GM19455 (cell line): Measurements from ENCODE around the gene ERLIN1.

Experiments used
- ATAC-seq: cut with Tn5 transposase; IDR thresholded peaks from one replicate; pipeline ENCODE4 v1.9.1; 2021; ENCODE audit not compliant: unreplicated experiment

Gene ERLIN1

DNA sequence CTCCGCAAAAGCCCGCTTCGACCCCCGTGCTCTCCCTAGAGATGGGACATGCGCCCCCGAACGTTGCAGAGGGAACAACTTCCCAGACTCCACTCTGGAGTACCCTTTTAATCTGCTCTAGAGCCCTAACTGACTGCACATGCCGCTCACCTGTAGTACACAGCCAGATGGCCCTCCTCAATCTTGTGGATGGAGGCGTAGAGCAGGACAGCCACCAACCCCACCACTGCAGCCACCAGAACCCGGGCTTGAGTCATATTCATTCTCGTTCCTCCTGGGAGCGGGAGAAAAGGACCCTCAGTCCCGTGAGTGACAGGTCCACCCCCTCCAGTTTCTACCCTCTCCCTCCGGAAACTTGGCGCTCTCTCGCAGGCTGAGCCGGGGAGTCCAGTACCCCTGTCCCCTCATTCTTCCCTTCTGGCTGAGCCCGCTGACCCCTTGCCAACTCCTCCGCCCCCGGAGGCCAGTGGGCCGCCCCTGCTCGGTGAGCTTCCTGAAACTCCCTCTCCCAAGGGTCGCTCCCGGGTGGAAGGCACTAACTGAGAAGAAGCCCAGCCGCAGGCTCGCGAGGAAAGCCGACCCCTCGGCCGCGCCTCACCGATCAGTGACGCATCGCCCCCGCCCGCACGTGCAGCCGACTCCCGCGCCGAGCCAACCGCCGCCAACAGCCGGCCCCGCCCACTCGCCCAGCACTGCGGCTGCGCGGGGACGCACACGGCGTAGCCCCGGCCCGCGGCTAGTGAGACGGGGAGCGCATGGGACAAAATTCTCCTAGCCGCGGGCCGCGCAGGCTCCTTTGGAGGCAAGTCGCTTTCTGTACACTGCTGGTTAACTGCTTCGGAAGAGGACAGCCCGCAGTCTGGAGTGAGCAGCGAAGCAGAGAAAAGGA, at the start of gene ERLIN1:
TSS of gene ERLIN1 (minus strand) at position 666 of the 889 bp plus-strand sequence. CDS start at position 263, 403 bp downstream.
- ATAC-seq = peak; percentile 86

DNA sequence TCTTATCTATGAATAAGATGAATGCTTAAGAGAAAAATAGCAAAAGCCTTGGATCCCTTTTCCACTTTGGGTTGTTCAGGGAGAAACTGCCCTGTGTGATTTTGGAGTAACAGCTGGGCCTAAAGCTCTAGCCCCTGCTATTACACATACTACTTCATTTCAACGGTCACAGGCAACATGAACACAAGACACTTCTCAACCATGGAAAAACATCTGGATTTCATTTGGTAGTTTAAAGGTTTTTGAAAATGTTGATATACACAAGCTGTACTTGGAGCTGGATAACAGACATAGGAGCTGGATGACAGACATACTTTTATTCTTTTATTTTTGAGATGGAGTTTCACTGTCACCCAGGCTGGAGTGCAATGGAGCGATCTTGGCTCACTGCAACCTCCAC, 46.3 kb upstream of the ERLIN1 start:
- ATAC-seq = no peak

DNA sequence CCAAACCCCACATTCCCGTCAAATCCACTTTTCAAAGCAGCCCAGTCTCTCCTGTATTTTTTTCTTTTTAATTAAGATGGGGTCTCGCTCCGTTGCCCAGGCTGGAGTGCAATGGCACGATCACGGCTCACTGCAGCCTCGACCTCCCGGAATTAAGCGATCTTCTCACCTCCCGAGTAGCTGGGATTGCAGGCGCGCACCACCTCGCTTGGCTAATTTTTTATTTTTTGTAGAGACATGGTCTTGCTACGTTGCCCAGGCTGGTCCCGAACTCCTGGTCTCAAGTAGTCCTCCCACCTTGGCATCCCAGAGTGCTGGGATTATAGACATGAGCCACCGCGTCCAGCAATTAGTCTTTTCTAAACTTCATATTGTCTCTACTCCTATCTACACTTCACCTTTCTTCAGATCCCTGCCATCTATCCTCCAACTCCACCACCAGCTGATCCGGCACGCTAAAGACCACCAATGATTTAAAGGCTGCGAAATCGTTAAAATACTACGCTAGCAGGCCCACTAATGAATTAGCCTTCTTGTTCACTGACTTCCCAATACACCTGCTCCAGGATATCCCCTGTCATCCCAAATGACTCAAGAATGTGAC, 44.1 kb upstream of the ERLIN1 start:
- ATAC-seq = no peak

DNA sequence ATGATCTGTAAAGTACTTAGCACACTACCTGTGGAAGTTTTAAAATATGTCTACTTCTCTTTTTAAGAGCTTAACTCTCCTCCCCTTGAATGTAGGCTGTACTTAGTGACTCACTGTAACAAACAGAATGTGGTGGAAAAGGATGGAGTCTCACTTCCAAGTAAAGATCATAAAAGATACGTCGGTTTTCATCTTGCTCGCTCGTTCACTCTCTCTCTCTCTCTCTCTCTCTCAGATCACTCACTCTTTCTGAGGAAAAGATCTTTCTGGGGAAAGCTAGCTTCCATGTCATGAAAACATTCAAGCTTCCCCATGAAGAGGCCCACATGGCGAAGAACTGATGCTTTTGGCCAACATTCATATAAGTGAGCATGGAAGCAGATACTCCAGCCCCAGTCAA, 38.0 kb upstream of the ERLIN1 start:
- ATAC-seq = no peak

DNA sequence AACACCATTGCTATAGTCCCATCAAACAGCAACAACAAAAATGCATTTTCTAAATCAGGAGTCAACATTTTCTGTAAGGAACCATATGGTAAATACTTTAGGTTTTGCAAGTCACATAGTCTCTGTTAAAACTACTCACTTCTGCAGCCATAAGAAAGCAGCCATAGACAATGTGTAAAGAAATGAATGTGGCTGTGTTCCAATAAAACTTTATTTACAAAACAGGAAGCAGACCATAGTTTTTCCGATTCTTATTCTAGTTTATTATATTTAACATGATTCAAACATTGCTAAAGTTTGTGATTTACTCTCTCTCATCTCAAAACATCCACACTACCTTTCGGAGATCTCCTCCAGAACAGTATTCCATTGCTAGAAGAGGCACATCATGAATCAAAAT, 36.7 kb upstream of the ERLIN1 start:
- ATAC-seq = no peak

DNA sequence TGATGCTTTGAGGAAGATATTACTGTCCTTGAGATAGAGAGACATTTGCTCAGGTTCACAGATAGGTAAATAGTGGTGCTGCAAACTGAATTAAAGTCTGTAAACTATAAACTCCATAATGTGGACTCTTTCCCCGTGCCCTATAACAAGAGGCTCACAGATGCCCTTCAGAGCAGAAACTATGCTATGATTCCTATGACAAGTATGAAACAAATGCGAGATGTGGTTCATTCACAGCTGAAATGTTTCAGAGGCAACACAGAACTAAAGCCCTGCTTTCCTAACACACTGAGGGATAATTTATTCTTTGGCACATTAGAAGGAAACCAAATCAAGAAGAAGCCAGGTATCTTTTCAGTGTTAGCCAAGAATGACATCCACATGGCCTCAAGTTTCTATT, 30.2 kb upstream of the ERLIN1 start:
- ATAC-seq = no peak

DNA sequence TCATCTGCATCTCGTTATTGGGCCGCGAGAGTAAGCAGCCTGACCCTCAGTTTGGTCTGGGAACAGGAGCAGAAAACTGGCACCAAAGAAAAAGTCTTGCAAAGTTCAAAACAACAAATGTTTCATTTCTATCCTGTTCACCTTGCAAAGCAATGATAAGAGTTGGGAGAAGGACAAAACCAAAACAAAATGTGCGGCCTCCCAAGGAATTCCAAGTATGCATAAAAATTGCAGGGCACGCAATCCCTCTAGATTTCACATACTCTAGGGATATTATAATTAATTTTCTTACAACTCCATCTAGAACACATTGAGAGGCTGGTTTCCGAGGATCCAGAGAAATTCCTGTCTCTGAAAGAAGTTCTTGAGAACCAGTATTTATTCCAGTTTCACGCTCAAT, 23.5 kb upstream of the ERLIN1 start:
- no peak for ATAC-seq

DNA sequence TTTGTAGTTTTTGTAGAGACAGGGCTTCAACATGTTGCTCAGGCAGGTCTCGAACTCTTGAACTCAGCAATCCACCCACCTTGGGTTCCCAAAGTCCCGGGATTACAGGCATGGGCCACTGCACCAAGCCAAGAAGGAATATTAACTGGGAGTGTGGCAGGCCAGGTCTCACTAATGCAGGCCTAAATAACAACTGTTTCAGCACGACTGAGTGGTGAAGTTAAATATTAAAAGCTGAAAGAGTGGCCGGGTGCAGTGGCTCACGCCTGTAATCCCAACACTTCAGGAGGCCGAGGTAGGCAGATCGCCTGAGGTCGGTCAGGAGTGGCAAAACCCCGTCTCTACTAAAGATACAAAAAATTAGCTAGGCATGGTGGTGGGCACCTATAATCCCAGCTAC, 22.4 kb upstream of the ERLIN1 start:
- no peak for ATAC-seq

DNA sequence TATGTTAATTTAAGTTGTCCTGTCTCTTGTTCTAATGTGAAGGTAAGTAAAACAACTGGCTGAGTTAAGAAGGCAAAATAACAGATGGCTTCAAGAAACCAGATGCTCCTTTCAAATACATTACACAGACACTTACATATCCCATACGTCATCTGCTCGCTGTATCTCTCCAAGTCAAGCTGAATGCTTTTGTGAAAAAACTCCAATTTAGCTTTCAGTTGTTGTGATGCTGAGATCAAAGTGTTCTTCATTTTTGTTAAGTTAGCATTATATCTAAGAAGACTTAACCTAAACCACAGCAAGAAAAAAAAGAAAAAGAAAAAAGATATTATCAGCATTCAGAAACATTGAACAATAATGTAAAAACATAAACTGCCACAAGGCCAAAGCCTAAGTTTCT, 18.5 kb upstream of the ERLIN1 start:
- ATAC-seq = no peak

DNA sequence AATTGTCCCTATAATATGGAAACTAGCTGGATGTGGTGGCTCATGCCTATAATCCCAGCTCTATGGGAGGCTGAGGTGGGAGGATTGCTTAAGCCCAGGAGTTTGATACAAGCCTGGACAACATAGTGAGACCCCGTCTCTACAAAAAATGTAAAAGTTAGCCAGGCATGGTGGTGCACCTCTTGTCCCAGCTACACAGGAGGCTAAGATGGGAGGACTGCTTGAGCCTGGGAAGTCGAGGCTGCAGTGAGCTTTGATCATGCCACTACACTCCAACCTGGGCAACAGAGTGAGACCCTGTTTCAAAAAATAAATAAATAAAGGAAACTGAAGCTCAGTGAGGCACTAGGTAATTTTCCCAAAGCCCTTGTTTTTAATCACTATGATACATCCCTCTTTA, 15.7 kb upstream of the ERLIN1 start:
- no peak for ATAC-seq

DNA sequence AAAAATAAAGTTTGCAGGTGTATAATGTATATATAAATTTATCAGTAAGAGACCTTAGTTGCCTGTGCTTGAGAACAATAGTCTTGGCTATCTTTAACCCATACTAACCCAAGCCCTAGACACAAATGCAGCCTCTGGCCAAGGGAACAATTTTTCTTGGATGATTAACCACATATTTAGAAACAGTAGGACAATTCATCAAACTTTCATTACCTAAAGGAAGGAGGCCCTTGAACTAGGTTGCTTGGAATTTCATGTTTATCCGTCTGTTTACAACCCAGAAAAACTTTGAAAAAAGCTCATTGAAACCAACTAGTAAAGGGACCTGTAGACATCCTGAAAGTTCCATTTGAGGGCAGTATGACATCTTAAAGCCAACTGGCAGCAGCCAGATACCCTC, 8.9 kb upstream of the ERLIN1 start:
- ATAC-seq = no peak

DNA sequence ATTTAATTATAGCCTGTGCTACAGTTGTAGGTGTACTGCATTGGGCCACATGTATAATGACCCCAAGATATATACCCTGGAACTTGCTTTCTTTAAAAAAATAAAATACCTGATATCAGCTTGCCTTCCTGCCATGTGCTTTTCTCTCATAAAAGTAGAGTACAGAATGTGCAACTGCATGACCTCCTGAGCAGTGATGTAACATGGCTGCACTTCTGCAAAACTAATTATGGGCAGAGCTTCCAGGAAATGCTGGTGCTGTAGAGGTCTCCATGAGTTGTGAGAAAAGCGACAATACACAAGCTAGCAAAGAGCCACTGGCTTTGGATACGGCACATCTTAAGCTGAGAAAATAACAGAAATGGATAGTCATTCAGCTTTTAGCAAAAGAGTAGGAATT, 6.5 kb upstream of the ERLIN1 start:
- no peak for ATAC-seq

DNA sequence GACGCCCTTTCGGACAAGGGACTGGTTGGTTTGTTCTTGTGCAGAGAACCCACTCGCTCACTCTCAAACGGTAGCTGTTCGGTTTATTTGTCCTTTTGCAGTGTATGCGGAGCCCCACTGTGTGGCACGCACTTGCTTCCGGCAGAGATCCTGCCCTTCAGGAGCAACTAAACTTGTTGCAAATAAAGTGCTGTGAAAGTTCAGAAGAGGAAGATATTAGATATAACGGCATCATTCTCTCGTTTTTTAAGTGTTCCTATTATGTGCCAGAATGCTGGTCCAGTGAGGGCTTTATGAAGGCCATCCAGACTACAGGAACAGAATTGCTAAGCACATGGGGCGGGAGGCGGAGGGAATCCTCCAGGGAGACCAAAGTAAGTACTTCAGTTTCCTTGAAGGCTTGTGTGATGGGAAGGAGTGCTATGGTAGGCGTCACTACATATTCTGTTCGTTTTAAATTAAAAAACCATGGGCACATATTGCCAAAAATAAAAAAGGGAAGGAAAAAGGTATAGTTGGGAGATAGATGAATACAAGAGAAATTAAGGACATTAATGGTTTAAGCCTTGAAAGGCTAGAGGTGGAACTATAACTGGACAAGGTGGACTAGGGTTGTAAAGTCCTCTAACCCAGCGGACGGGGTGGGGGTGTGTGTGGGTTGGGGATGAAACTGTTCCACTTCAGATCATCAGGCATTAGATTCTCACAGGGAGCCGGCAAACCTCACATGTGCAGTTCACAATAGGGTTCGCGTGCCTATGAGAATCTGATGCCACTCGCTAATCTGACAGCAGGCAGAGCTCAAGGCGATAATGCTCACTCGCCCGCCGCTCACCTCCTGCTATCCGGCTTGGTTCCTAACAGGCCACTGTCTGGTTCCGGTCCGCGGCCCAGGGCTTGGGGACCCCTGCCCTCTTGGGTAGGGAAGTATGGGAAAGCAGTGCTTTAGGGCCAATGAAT, 704 bp upstream of the ERLIN1 start:
- ATAC-seq = peak; percentile 56

DNA sequence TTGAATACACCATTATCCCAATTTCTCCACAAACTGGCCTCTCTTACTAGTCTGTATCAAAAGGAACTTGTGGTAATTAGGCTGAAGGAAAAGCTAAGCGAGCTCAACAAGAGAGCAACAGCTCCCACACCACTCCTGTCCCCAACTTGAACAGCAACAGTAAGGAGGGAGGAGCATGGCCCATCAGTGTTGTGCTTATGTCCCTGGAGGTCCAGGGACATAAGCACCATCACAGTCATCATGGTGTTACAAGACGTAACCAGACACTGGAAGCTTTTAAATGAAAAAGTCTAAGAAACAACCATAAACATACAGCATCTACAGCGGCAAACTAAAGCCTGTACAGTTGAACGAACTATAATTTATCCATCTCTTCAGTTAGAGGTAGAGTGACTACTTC, 989 bp downstream of the ERLIN1 start:
- no peak for ATAC-seq

DNA sequence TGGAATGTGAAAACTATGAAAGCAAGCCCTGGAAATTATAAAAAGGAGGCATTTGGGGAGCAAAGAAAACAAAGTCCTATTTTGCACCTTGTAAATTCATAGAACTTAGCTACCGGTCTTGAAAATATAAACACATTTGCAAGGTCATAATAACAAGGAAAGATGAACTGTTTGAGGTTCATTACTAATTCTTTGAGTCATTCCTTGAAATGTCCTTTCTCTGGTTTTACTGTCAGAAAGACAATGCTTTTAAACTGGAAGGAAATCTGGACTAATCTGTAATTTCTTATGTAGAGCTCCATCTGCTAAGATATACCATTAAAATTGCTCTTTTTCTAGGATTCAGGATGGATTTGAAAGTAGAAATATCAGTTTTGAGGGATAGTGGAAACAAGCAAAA, 1.4 kb downstream of the ERLIN1 start:
- no peak for ATAC-seq

DNA sequence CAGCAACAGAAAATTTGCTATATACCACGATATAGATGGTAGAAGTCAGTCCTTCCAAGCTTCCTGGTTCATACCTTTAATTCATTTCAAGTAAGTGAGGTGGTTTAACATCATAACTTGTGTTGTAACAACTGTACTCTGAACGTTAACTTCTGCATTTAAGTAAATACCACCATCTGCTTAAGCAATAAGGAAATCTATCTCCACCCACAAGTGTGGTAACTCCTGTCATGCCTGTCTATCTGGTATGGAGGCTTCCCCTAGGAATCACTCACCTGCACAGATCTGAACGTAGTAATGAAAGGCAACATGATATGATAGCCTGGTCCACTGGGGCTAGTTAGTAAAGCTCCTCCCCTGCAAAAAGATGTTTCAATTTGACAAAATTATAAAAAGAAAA, 2.3 kb downstream of the ERLIN1 start:
- ATAC-seq = no peak

DNA sequence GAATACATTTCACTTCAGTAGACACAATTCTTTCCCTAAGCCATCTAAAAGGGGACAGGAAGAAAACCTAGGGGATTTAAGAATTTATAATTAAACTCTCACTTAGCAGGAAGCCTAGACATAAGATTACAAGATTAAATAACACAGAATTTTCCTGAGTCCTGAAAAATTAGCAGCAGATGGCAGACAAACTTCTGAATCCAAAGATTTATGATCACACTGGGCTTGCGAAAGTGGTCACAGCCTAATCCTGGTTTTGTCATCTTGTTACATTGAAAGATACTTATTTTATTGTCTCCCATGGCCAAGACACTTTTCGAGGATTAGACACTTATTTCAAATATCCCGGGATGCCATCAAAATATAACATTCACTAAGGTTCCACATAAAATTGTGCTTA, 2.9 kb downstream of the ERLIN1 start:
- ATAC-seq = no peak

DNA sequence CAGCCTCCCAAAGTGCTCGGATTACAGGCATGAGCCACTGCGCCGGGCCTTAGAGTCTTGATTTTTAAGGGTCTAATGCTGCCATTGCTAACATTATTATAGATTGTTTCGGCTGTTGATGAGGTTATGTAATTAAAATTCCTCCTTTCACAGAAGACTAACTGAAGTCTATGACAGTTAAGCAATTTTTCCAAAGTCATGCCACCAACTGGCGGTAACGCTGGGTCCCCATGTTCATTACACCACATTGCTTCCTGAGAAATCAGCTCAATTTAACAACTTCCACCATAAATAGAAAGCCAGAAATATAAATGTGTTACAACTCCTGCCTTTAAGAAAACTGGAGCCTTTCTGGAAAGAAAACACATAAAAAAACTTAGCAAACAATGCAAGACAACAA, 3.5 kb downstream of the ERLIN1 start:
- no peak for ATAC-seq

DNA sequence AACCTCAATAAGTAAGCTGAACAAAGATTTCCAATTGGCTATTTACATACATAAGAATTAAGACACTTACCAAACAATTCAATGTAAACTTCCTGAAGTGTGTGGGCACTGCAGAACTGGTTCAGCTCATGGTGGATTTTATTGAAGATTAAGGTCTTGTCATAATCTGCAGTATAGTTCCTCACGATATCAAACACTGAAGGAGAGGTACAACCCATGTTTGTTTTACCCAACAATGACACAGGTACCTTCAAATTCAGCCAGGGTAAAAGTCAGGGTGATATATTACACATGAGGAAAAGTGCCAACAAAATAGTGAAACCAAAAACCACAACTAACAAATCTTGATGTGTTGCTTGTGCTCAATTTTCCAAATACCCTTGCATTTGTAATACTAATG, 10.0 kb downstream of the ERLIN1 start:
- no peak for ATAC-seq

DNA sequence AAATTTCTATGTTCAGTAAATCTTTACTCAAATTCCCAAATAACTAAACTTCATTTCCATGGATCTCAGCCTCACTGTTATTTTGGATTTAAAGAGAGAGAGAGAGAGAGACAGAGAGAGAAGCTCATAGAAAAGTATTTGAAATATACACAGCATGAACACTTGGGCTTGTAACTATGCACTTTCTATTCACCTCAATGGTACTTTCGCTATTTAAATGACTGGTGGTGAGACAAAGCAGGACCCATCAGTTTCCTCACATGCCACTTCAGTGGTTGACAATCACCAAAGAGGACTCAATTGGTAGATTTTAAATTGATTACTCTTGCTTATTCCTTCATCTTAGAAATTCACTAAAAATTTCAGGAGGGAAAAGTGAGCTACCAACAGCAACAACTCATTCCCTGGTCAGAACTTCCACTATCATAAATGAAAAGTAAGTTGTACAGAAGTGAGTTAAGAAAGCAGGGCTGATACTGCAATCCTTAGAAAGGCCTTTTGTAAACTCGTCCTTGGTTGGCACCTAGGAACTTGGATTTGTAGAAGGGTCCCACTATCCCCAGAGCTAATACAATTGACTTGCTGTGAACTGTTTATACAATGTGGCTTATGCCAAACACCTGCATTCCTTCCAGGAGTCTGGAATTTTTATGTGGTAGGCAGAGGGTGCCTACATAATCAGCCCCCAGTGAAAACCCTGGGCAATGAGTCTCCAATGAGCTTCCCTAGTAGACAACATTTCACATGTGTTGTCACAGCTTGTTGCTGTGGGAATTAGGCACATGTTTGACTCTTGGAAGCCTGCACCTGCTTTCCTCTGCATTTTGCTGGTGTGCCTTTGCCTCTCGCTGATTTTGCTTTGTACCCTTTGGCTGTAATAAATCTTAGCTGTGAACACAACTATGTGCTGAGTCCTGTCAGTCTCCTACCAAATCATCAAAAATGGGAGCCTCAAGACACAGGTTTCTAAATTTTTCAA, 10.8 kb downstream of the ERLIN1 start:
- ATAC-seq = peak; percentile 80
